CD4-positive, alpha-beta T cell treated with Interferon alpha-2 for 1 hour (primary cell): Measurements from ENCODE around the gene PAWR.
"Not testable (repeated sequence)": the region's sequence is repeated elsewhere in the genome, so short reads cannot be mapped to it uniquely, and the experiment has no call there.

Source experiments
- DNase-seq, 2 donors: peaks; one replicate each; pipeline ENCODE4 v3.0.0-alpha.2; 2020 to 2022

Gene PAWR

DNA sequence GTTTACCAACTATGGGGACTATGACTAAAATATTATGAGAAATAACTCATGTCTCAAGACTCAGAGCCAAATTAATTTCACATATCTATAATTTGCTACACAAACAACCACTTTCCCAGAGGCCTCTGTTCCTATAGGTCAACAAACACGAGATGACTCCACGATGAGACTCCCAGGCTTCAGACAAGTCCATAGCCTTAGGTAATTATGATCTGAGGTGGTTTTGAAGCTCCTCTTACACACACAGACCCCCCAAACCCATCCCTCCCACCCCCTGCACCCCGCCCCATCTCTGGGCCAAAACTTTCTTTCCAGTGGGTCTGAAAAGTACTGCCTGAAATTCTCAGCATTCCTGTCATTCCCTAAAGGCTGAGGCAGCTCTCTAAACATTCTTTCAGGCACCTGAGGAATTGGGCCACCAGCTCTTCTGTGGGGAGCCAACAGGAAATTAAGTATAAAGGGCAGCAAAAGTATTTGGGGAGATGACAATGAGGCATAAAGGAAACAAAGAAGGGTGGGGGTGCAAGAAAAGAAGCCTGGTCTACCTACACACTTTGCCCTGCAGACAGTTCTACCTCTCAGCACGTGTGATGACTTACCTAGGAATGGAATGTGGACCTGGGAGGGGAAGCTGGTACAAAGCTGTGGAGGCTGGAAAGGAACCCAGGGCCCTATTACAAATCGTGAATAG, 143.6 kb downstream of the PAWR start:
- no peak for DNase-seq

- no peak for DNase-seq
These were observed 144.2 kb downstream of the PAWR start for GRCh38 chr12:79546466-79547043.

DNA sequence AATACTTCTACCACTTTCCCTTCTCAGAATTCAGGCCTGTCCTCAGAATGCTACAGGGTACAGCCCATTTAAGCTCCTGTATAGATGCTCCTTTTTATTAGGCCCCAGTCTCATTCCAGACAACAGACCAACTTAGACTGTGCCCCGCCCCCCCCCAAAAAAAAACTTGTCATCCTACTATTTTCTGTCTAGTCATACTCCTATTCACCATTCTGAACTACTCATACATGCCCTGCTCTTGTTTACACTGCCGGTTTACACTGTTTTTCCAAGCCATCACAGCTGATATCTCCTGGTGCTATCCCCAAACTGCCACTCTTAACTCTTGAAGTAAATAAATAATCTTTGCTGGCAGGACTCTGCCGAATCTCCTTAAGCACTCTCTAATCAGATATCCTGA, 146.3 kb downstream of the PAWR start:
- not testable (repeated sequence) for DNase-seq

GRCh38 chr12:79537675-79538074, 153.1 kb downstream of the PAWR start:
- DNase-seq, result no peak

DNA sequence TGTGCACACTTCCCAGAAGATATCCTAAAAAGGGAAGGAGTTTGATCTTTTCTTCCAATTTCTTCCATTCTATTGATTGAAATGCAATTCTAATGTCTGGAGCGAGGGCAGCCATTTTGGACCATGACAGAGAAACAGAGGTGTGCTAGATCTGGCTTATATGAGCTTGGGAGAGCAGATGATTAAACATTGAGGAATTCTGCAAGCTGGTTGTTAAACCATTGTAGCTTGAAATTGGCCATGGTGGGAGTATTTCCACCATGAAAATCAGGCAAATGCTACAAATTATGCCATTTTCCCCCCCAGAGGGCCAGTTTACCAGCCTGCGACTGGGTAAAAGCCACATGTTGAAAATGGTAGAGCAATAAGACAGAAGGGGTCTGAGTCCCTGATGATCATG, 155.0 kb downstream of the PAWR start:
- DNase-seq, result no peak
